ENCODE data around the gene CCDC88C.

CCDC88C gene

GRCh38 chr14:91363776-91364523, 53.7 kb downstream of the CCDC88C start:
- DNase-seq: no peak

GRCh38 chr14:91361233-91361811, 56.3 kb downstream of the CCDC88C start:
- DNase-seq: no peak

- DNase-seq: no peak
Observed at GRCh38 chr14:91360490-91361232, 57.0 kb downstream of the CCDC88C start.

DNA sequence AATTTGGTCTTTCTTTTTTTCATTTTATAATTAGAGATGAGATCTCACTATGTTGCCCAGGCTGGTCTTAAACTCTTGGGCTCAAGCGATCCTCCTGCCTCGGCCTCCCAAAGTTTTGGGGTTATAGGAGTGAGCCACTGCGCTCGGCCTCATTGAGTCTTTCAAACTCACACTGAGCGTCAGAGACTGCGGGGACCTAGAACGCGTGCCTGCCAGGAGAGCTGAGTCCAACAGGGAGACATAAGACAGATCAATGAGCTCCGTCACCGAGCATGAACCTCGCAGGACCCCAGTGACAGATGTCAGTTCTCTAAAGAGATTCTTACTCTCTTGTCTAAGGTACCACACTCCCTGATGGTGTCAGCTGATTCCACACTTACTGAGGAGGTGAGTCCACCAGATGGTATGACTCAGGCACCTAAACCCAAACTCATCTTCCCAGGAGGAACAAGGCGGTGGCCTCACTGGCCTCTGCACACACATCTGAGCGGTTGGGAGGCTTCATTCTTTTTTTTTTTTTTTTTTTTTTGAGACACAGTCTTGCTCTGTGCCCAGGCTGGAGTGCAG, 58.9 kb downstream of the CCDC88C start:
- no peak for DNase-seq

GRCh38 chr14:91358025-91358319, 59.6 kb downstream of the CCDC88C start:
- no peak for DNase-seq

GRCh38 chr14:91357272-91358024, 60.2 kb downstream of the CCDC88C start:
- no peak for DNase-seq

GRCh38 chr14:91356181-91356763, 61.3 kb downstream of the CCDC88C start:
- DNase-seq: no peak

- DNase-seq: no peak
Observed at GRCh38 chr14:91354979-91355685, 62.5 kb downstream of the CCDC88C start.

- no peak for DNase-seq
Observed at GRCh38 chr14:91354221-91354916, 63.3 kb downstream of the CCDC88C start.

DNA sequence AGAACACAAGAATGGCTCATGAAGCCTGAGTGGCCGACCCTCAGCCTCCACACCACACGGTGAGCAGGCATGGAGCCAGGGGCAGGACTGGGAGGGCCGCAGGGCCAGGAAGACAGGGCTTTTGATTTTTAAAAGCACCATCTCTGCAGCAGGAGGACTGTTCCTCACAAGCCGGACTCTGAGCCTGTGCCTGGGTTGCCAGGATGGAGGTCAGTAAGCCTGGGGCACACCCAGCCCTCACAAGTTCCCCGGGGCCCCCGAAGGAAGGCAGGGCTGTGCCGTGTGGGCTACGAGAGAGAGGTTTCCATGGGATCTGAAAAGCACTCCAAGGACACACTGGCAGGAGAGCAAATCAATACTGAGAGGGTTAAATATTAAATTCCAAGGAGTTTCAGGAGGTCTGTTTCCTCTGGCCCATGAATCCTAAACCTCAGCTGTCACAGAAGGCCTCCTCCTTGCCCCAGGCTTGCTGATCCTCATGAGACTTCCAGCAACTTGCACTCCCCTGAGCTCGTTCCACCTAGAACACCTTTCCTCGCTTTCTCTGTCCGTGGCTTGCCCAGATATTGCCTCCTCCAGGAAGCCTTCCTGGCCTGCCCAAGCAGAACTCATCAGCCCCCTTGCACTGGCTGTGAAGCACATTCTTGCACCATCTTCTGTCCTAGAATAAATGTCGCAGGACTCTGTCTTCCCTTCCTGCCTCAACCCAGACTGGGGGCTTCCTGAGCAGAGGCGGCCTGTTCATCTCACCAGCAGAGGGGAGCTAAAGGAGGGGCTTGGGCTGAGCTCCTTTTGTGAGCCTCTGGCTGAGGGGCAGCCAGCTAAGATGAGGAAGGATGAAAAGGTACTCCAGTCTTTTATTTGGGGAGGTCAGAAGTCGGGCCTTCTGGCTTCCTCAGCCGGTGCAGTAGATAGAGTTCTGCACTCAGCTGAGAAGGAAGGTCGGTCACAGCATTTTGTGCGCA, 64.6 kb downstream of the CCDC88C start:
- no peak for DNase-seq

GRCh38 chr14:91352053-91352452, 65.6 kb downstream of the CCDC88C start:
- DNase-seq: no peak

DNA sequence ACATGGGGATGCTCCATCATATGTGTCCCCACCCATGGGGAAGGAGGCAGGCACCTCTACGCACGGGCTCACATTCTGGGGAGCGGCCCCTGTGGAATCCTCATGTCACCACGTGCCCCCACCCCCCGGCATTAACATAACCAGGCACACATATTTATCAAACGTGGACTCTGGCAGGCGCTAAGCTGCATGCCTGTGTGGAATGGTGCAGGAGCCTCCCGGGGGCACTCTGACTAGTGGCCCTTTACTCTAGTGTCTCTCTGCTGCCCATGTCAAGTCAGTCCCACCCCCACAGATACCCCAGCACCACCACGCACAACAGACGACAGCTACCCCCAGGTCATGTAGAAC, 66.1 kb downstream of the CCDC88C start:
- no peak for DNase-seq

DNA sequence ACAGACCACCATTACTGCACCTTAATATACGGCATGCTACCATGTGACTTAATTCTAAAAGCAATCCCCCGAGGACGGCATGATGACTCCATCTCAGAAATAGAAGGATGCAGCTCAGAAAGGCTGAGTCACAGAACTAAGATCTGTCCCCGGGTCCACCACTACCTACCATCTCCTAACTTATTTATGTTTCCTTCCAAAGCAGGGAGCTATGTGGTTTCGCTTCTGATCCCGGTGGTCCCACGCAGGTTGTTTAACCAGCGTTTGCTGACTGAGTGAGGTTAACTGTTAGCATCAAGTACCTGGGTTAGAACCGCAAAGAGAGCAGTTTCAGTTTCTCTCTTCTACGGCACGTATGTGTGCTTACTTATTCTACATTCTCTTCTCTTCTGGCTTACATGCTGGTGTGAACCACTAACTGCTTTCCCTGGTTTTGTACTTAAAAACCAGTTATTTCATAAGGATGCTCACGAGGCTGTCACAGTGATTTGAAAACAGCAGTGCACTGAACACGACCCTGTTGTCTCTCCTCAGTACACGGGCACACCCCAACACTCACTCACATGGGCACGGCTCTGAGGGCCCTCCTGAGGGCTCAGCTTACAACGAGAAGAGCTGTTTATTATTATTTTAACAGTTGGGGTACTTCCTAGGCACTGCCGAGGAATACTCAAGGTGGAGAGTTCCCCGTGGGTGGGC, 66.7 kb downstream of the CCDC88C start:
- peak; percentile 72 for DNase-seq

GRCh38 chr14:91350483-91350812, 67.2 kb downstream of the CCDC88C start:
- no peak for DNase-seq

- DNase-seq: peak; percentile 90
Observed at GRCh38 chr14:91349481-91350074, 68.0 kb downstream of the CCDC88C start.

- no peak for DNase-seq
Observed at GRCh38 chr14:91348845-91349465, 68.7 kb downstream of the CCDC88C start.

GRCh38 chr14:91346838-91347173, 70.8 kb downstream of the CCDC88C start:
- no peak for DNase-seq

DNA sequence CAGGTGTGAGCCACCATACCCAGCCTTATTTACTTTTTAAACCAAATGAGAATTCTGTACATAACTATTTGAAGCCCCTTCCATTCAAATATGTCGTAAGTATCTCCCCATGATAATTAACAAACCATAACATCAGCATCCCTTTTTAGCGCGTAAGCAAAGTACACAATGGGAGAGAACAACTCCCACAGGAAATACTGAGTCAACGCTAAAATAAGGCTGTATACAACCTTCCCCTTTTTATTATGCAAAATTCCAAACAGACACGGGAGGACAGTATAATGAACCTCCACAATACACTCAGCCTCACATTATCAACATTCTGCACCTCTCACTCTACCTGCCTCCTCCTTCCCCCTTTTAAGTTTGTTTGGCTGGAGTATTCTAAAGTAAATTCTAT, 73.5 kb downstream of the CCDC88C start:
- DNase-seq: no peak

DNA sequence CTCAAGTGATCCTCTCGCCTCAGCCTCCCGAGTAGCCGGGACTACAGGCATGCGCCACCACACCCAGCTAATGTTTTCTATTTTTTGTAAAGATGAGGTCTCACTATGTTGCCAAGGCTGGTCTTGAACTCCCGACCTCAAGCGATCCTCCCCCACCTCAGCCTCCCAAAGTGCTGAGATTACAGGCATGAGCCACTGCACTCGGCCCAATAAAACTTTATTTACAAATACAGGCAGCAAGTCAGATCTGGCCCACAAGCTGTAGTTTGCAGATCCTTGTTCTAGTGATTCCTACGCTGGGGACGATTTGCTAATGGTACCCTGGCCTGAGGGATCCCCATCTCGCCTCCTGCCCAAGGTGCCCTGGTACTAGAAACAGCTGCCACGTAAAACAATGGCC, 74.6 kb downstream of the CCDC88C start:
- DNase-seq: no peak
